Astrocyte of the spinal cord (primary cell): ENCODE measurements around the gene CACNA1A.

ENCODE experiments used
- DNase-seq: peaks from one replicate; pipeline ENCODE4 v3.0.0; 2011; ENCODE audit warnings: low read depth, low spot score
- H3K4me3 ChIP-seq: 2 replicates; pipeline ENCODE4 v1.5.1; 2011; ENCODE audit warnings: low read depth, mild to moderate bottlenecking, low read length, moderate library complexity
- in situ Hi-C: cut with HindIII; loops from 2 replicates; pipeline ENCODE4 v1.10.0; 2017; ENCODE audit warnings: low sequenced_read_pairs
- TF ChIP-seq, protein P1 (sequence below): IDR thresholded peaks from 2 replicates; pipeline ENCODE4 v1.5.1; 2012; ENCODE audit warnings: low read depth, mild to moderate bottlenecking, low read length, inconsistent platforms

The CACNA1A gene

GRCh38 chr19:13318190-13318589 is 188.1 kb downstream of the CACNA1A start:
- no peak for DNase-seq
- TF ChIP-seq, protein P1, sequence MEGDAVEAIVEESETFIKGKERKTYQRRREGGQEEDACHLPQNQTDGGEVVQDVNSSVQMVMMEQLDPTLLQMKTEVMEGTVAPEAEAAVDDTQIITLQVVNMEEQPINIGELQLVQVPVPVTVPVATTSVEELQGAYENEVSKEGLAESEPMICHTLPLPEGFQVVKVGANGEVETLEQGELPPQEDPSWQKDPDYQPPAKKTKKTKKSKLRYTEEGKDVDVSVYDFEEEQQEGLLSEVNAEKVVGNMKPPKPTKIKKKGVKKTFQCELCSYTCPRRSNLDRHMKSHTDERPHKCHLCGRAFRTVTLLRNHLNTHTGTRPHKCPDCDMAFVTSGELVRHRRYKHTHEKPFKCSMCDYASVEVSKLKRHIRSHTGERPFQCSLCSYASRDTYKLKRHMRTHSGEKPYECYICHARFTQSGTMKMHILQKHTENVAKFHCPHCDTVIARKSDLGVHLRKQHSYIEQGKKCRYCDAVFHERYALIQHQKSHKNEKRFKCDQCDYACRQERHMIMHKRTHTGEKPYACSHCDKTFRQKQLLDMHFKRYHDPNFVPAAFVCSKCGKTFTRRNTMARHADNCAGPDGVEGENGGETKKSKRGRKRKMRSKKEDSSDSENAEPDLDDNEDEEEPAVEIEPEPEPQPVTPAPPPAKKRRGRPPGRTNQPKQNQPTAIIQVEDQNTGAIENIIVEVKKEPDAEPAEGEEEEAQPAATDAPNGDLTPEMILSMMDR, result no peak
- no peak overlapping the region for H3K4me3 ChIP-seq
- in situ Hi-C loops, result no loop called here

DNA sequence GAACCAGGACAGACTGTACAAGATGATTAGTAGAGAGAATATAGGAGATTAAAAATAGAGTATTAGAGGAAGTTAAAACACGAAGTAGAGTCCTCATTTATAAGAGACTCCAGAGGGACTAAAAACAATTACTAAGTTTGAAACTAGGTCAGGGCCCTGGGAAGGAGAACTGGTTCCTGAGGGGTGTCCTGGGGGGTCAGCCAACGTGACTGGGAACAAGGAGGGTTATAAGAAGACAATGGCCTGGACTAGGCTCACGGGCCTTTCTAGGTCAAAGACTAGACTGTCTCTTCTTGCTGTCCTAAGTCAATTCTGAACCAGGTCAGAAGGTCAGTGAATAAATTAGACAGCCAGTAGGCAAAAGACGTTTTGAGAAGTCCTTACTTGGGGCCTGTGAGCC is 190.8 kb downstream of the CACNA1A start:
- no peak overlapping the region for H3K4me3 ChIP-seq
- in situ Hi-C loops, result no loop called here
- TF ChIP-seq, protein P1, result no peak
- DNase-seq, result no peak

DNA sequence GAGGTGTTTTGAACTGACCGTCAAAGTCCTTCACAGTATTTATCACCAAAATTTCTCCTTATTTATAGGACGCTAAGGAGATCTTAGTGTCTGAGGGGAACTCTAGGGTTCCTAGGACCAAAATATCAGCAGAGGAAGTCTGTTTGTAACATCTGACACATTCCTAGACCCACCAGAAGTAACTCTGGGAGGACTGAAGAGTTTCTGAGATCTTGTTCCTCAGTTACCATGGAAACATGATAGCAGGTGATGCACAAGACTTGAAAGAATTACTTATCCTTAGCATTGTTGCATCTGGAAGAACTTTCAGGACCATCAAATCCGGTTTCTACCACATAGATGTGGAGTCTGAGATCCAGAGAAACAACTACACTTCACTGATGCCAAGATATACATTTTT is 191.5 kb downstream of the CACNA1A start:
- TF ChIP-seq, protein P1, result no peak
- in situ Hi-C loops, result no loop called here
- no peak for DNase-seq
- no peak overlapping the region for H3K4me3 ChIP-seq

DNA sequence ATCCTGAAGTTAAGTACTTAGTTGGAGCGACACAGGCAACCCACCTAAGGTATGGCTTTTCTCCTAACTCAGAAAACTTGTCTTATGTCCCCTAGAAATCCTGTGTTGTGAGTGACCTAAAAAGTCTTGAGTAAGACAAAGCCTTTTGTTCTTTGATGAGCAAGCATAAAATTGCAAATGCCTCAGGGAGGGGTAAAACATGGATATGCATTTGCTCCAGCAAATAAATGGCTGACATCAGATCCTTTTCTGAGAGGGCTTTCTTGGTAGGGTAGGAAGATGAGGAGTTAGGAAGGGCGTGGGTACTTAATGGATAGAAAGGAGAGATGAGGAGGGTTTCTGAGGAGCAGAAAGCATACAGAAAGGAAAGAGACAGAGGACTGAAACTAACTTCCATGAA is 192.4 kb downstream of the CACNA1A start:
- H3K4me3 ChIP-seq, result no peak overlapping the region
- in situ Hi-C loops, result no loop called here
- no peak for DNase-seq
- TF ChIP-seq, protein P1, result no peak

DNA sequence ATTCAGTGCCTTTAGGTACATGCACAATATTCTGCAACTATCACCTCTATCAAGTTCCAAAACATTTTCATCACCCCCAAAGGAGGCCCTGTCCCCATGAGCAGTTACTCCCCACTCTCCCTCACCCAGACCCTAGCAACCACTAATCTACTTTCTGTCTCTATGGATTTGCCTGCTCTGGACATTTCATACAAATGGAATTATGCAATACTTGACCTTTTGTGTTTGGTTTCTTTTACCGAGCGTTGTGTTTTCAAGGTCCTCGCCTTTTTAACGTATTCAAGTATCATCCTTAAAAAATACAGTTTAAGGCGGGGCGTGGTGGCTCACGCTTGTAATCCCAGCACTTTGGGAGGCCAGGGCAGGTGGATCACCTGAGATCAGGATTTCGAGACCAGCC is 196.4 kb downstream of the CACNA1A start:
- no peak for DNase-seq
- TF ChIP-seq, protein P1, result no peak
- in situ Hi-C loops, result no loop called here
- no peak overlapping the region for H3K4me3 ChIP-seq

- in situ Hi-C loops, result no loop called here
- no peak overlapping the region for H3K4me3 ChIP-seq
- DNase-seq, result no peak
- TF ChIP-seq, protein P1, result no peak
These were observed 202.7 kb downstream of the CACNA1A start for GRCh38 chr19:13303381-13304129.
